ENCODE data around the gene TMED6.
"Not testable (repeated sequence)": the region's sequence is repeated elsewhere in the genome, so short reads cannot be mapped to it uniquely, and the experiment has no call there.

The TMED6 gene

GRCh38 chr16:69311533-69312387 lies 39.8 kb downstream of the TMED6 start:
- DNase-seq: peak; percentile 56

GRCh38 chr16:69310653-69311532 lies 40.7 kb downstream of the TMED6 start, which contains the start of gene VPS4A:
Gene VPS4A, plus strand, starts transcription at chr16:69311350. Its CDS starts 162 bp downstream, at chr16:69311512.
- DNase-seq: peak; percentile 97
- in situ Hi-C loops (cut with MboI; ENCODE audit: low pct_unique_long_range_greater_than_20kb, low sequenced_read_pairs): no loop called here

More at GRCh38 chr16:69311533-69312387, 39.8 kb downstream of the TMED6 start:
- in situ Hi-C loops (cut with MboI; ENCODE audit: low pct_unique_long_range_greater_than_20kb, low sequenced_read_pairs): no loop called here

GRCh38 chr16:69309316-69309715 lies 42.3 kb downstream of the TMED6 start:
- DNase-seq: no peak
- in situ Hi-C loops (cut with MboI; ENCODE audit: low pct_unique_long_range_greater_than_20kb, low sequenced_read_pairs): no loop called here

DNA sequence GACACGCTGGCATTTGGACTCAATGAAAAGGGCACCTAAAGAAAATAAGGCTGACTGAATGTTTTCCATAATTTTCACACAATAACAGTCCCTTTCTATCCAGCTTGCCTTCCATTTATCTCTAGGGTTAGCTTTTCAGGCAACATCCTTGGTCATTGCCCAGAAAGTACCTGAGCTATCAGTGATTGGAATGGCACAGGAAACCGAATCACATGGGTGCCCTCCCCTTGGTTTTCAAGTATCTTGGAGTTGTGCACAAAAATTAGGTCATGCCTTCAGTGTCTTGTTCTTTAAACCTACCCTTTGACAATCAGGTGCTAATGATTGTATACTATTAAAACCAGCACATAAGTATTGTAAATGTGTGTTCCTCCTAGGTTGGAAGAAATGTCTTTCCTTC lies 43.7 kb downstream of the TMED6 start:
- no peak for DNase-seq
- in situ Hi-C loops (cut with MboI; ENCODE audit: low pct_unique_long_range_greater_than_20kb, low sequenced_read_pairs): no loop called here

DNA sequence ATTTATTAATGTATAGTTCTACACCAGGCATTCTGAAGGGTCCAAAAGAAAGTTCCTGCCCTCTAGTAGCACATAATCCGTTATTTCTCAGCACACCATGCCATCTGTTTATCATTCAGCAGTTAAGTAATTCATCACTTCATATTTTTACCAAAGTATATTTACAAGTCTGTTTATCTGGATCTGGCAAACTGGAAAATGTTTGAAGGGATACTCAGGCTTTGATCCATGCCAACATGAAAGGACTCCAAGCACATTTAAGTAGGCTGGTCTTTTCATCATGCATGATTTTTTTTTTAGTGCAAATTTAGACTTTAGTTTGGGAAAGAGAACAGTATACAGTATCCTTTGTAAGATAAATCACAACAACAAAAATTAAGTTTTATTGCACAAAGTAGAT lies 44.5 kb downstream of the TMED6 start:
- DNase-seq: no peak
- in situ Hi-C loops (cut with MboI; ENCODE audit: low pct_unique_long_range_greater_than_20kb, low sequenced_read_pairs): no loop called here

DNA sequence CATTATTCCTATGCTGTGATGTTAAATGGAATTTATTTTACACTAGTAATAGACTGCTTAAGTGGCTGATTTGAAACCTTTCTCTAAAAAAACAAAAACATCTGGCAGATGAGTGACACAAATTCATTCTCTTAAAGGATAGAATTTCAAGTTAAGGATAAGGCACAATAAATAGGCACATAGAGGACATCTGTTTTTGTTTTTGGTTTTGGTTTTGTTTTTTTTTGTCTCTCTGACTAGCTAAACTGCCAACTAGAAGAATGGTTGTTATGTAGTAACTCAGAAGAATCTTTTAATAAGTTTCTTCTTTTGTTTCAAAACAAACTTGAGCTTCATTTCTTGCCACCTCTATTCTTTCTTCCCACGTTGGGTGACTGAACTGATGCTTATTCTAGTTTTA lies 45.6 kb downstream of the TMED6 start:
- no peak for DNase-seq
- in situ Hi-C loops (cut with MboI; ENCODE audit: low pct_unique_long_range_greater_than_20kb, low sequenced_read_pairs): no loop called here

GRCh38 chr16:69302301-69302700 lies 49.3 kb downstream of the TMED6 start:
- in situ Hi-C loops (cut with MboI; ENCODE audit: low pct_unique_long_range_greater_than_20kb, low sequenced_read_pairs): no loop called here
- no peak for DNase-seq

DNA sequence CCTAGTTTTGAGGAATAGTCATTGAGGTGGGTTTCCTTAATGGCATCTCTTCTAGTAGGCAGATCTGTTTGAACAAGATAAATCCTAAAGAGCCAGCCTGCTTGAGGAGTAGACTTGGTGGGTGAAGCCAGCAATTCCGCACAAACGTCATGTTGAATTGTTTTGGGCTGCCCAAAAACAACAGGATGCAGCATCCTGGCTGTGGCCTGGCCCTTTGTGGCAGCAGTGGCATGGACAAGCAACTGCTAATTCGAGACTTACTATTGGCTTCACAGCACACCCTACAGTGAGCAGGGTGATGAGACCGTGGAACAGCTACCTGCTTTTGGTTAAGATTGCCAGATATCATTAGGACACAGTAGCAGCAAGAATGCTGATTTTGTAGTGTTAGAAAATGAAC lies 49.7 kb downstream of the TMED6 start:
- no peak for DNase-seq
- in situ Hi-C loops (cut with MboI; ENCODE audit: low pct_unique_long_range_greater_than_20kb, low sequenced_read_pairs): no loop called here

- in situ Hi-C loops (cut with MboI; ENCODE audit: low pct_unique_long_range_greater_than_20kb, low sequenced_read_pairs): no loop called here
Observed at GRCh38 chr16:69301187-69301586, 50.4 kb downstream of the TMED6 start.

GRCh38 chr16:69298261-69298660 lies 53.3 kb downstream of the TMED6 start:
- in situ Hi-C loops (cut with MboI; ENCODE audit: low pct_unique_long_range_greater_than_20kb, low sequenced_read_pairs): no loop called here
- no peak for DNase-seq

More at GRCh38 chr16:69301187-69301586, 50.4 kb downstream of the TMED6 start:
- no peak for DNase-seq

DNA sequence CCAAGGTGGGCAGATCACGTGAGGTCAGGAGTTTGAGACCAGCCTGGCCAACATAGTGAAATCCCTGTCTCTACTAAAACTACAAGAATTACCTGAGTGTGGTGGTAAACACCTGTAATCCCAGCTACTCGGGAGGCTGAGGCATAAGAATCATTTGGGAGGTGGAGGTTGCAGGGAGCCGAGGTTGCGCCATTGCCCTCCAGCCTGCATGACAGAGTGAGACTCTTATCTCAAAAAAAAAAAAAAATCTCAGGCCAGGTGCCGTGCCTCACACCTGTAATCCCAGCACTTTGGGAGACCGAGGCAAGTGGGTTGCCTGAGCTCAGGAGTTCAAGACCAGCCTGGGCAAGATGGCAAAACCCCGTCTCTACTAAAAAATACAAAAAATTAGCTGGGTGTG lies 54.8 kb downstream of the TMED6 start:
- in situ Hi-C loops (cut with MboI; ENCODE audit: low pct_unique_long_range_greater_than_20kb, low sequenced_read_pairs); DNase-seq: not testable (repeated sequence)

DNA sequence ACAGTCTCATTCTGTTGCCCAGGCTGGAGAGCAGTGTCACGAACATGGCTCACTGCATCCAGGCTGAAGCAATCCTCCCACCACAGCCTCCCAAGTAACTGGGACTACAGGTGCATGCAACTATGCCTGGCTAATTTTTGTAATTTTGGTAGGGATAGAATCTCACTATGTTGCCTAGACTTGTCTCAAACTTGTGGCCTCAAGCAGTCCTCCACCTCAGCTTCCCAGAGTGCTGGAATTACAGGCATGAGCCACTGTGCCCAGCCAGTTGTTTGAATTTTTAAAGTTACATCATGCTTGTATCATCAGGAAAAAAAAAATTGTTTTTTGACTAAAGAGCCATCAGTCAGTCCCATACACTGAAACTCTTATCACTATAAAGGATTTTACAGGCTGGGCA lies 57.5 kb downstream of the TMED6 start:
- no peak for DNase-seq
- in situ Hi-C loops (cut with MboI; ENCODE audit: low pct_unique_long_range_greater_than_20kb, low sequenced_read_pairs): no loop called here

DNA sequence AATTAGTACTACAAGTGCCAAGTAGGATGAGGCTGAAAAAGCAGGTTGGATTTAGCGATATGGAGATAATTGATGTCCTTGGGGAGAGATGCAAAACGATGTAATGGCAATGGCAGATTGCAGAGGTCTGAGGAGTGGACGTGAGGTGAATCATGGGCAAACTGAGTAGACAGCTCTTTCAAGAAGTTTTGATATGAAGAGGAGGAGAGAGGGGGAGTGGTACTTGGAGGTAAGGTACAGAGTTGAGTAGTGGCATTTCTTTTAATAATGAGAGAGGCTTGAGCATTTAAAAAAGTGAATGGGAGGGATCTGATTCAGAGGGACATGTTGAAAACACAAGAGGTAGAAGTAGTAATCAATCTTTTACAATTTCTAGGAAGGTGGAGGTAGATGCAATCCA lies 58.2 kb downstream of the TMED6 start:
- in situ Hi-C loops (cut with MboI; ENCODE audit: low pct_unique_long_range_greater_than_20kb, low sequenced_read_pairs): no loop called here
- DNase-seq: no peak

Measured in KBM-7 (cell line).